CD14-positive monocyte (primary cell): ENCODE results near the gene MLH1. TPM values are rescaled to one million over a fixed set of nuclear protein-coding genes. Genes with fewer than 3 reads are reported as not detected.
A peak's percentile ranks its signal among the peaks of the same experiment; 100 is the strongest.

Experiments used
- DNase-seq, 3 donors: peaks; one replicate each; pipeline ENCODE4 v3.0.0-alpha.2; 2011 to 2022
- H2AFZ ChIP-seq: 2 replicates; pipeline ENCODE4 v1.6.0; 2012; ENCODE audit warnings: mild to moderate bottlenecking, low read depth, low read length, inconsistent platforms; ENCODE audit not compliant: insufficient read depth, poor library complexity, severe bottlenecking
- H3K27ac ChIP-seq, 2 donors: 1 replicate in 1 of 2; 2 replicates in 1 of 2; pipeline ENCODE4 v1.5.1; 2012 to 2013; ENCODE audit warnings: low read length in 2 of 2, control low read depth in 1 of 2, inconsistent platforms in 1 of 2, low read depth in 1 of 2, mild to moderate bottlenecking in 1 of 2
- H3K27me3 ChIP-seq, 2 donors: one replicate each; pipeline versions ENCODE4 v1.6.0 to v1.6.1; 2011 to 2013; ENCODE audit warnings: low read length in 2 of 2; ENCODE audit not compliant: control insufficient read depth in 2 of 2, insufficient read depth in 2 of 2
- H3K36me3 ChIP-seq, 2 donors: replicated peaks in 1 of 2; 1 replicate in 1 of 2; 2 replicates in 1 of 2; pipeline versions ENCODE4 v1.5.1 to v1.6.1; 2012 to 2013; ENCODE audit warnings: low read length in 2 of 2, control low read depth in 1 of 2, inconsistent platforms in 1 of 2, mild to moderate bottlenecking in 1 of 2; ENCODE audit not compliant: insufficient read depth in 2 of 2, control insufficient read depth in 1 of 2
- H3K4me1 ChIP-seq, 2 donors: 1 replicate in 1 of 2; 2 replicates in 1 of 2; pipeline versions ENCODE4 v1.5.1 to v1.6.1; 2012 to 2013; ENCODE audit warnings: low read length in 2 of 2, control low read depth in 1 of 2, inconsistent platforms in 1 of 2, mild to moderate bottlenecking in 1 of 2, moderate library complexity in 1 of 2; ENCODE audit not compliant: insufficient read depth in 2 of 2, control insufficient read depth in 1 of 2
- H3K4me2 ChIP-seq: replicated peaks from 2 replicates; pipeline ENCODE3; 2012; ENCODE audit warnings: low read length, moderate library complexity, mild to moderate bottlenecking; ENCODE audit not compliant: poor library complexity, severe bottlenecking; ENCODE audit errors: extremely low read depth
- H3K4me3 ChIP-seq, 3 experiments: fragments of 200-600 bp in 1 of 3; sonication (generic) in 1 of 3; replicated peaks in 1 of 3; 1 replicate in 2 of 3; 2 replicates in 1 of 3; pipeline ENCODE4 v1.5.1; 2011 to 2013; ENCODE audit warnings: low read length in 3 of 3, mild to moderate bottlenecking in 3 of 3, control low read depth in 2 of 3, low read depth in 2 of 3, inconsistent platforms in 1 of 3, moderate library complexity in 1 of 3
- H3K79me2 ChIP-seq: 2 replicates; pipeline ENCODE4 v1.6.0; 2012; ENCODE audit warnings: mild to moderate bottlenecking, control low read depth, inconsistent platforms, low read length, moderate library complexity; ENCODE audit not compliant: insufficient read depth
- H3K9ac ChIP-seq: 2 replicates; pipeline ENCODE4 v1.6.0; 2017; ENCODE audit warnings: low read length, mild to moderate bottlenecking; ENCODE audit not compliant: insufficient read depth, poor library complexity, severe bottlenecking
- H3K9me3 ChIP-seq, 2 donors: replicated peaks in 1 of 2; 1 replicate in 1 of 2; 2 replicates in 1 of 2; pipeline versions ENCODE4 v1.5.1 to v1.6.1; 2012 to 2013; ENCODE audit warnings: low read length in 2 of 2, control low read depth in 1 of 2; ENCODE audit not compliant: control insufficient read depth in 1 of 2, insufficient read depth in 1 of 2
- H4K20me1 ChIP-seq: 2 replicates; pipeline ENCODE4 v1.6.0; 2012; ENCODE audit warnings: mild to moderate bottlenecking, low read length, control low read depth, moderate library complexity; ENCODE audit not compliant: insufficient read depth
- H3K27ac Mint-ChIP-seq, 7 donors: one replicate each; pipeline ENCODE4 v1.8.0; 2020; ENCODE audit warnings: mild to moderate bottlenecking in 7 of 7, mixed read lengths in 7 of 7, moderate library complexity in 6 of 7, inconsistent platforms in 2 of 7
- H3K27me3 Mint-ChIP-seq, 3 donors: one replicate each; pipeline ENCODE4 v1.8.0; 2021 to 2022; ENCODE audit warnings: low read depth in 3 of 3, mild to moderate bottlenecking in 3 of 3, mixed read lengths in 3 of 3, moderate library complexity in 3 of 3, inconsistent platforms in 1 of 3
- H3K36me3 Mint-ChIP-seq, 2 donors: one replicate each; pipeline ENCODE4 v1.8.0; 2020; ENCODE audit warnings: mixed read lengths in 2 of 2, inconsistent platforms in 1 of 2, mild to moderate bottlenecking in 1 of 2
- H3K4me1 Mint-ChIP-seq: one replicate; pipeline ENCODE4 v1.8.0; 2020; ENCODE audit warnings: mild to moderate bottlenecking, mixed read lengths
- H3K4me3 Mint-ChIP-seq, 2 donors: one replicate each; pipeline ENCODE4 v1.8.0; 2020; ENCODE audit warnings: mild to moderate bottlenecking in 2 of 2, mixed read lengths in 2 of 2, moderate library complexity in 1 of 2
- H3K9me3 Mint-ChIP-seq, 7 donors: one replicate each; pipeline ENCODE4 v1.8.0; 2020 to 2022; ENCODE audit warnings: mixed read lengths in 7 of 7, mild to moderate bottlenecking in 6 of 7, moderate library complexity in 6 of 7, inconsistent platforms in 2 of 7
- CTCF ChIP-seq: fragments of 200-600 bp; IDR thresholded peaks from one replicate; pipeline ENCODE4 v1.8.0; 2022; ENCODE audit warnings: antibody characterized with exemption, mild to moderate bottlenecking
- WGBS: methylation state at CpG from one replicate; pipeline ENCODE4 v1.1.5; 2013; ENCODE audit warnings: missing lambda C conversion rate; ENCODE audit not compliant: insufficient coverage; 5-methylcytosine and 5-hydroxymethylcytosine counted together
- intact Hi-C, 2 donors: fragments of 100-400 bp; cut with micrococcal nuclease; formaldehyde crosslinking; loops; one replicate each; pipeline versions ENCODE4 v1.15.0 to v1.15.1; 2023
- polyA plus RNA-seq, 3 donors: library from polyadenylated mRNA; depleted of rRNA in 1 of 3; unstranded in 2 of 3; stranded (reverse) in 1 of 3; fragments of 300-500 nt in 2 of 3; fragments of >200 nt in 1 of 3; fragmentation: Illumina TruSeq in 2 of 3; gene quantifications; 1 replicate in 2 of 3; 2 replicates in 1 of 3; pipeline ENCODE4 v1.2.3, GENCODE V29; 2012 to 2021

MLH1 gene
- polyA plus RNA-seq, 3 donors: 13.7 to 19.7 (median 18.5) TPM

GRCh38 chr3:37026851-37027250, 33.5 kb downstream of the MLH1 start:
- Histone ChIP-seq H3K4me1 (peaks cover 11 to 13% of the 10 kb centered on the region in 2 donors), H3K27me3 (no peaks in the 10 kb centered on the region), H3K4me3 (no peak overlapping the region), H3K36me3 (peaks cover 53 to 82% of the 10 kb centered on the region in 2 donors), H3K4me2 (no peak overlapping the region), H3K9ac (no peak overlapping the region), H3K9me3 (no peaks in the 10 kb centered on the region), H4K20me1 (no peaks in the 10 kb centered on the region), H2AFZ (no peak overlapping the region), H3K79me2 (no peaks in the 10 kb centered on the region), H3K27ac (no peak overlapping the region)
- no peak for TF ChIP-seq CTCF
- H3K27me3 Mint-ChIP-seq: peaks cover 0 to 3% (median 2%) of the 10 kb centered on the region in 3 donors
- no peak for DNase-seq
- no CpG with 5 or more reads among the region's 5 CpGs for WGBS
- intact Hi-C loops: no loop called here
- H3K4me3 Mint-ChIP-seq: no peak overlapping the region
- H3K36me3 Mint-ChIP-seq: peaks cover 76 to 79% of the 10 kb centered on the region in 2 donors
- H3K27ac Mint-ChIP-seq: peak overlapping the region in 3 of 7 donors; percentile 13 to 60 (median 40)
- peaks cover 0 to 5% (median 0%) of the 10 kb centered on the region in 7 donors for H3K9me3 Mint-ChIP-seq
- peaks cover 13% of the 10 kb centered on the region for H3K4me1 Mint-ChIP-seq

GRCh38 chr3:37028329-37028728, 35.0 kb downstream of the MLH1 start:
- no peak overlapping the region for H3K4me3 ChIP-seq
- no peaks in the 10 kb centered on the region for H4K20me1 ChIP-seq
- H3K9me3 ChIP-seq: no peaks in the 10 kb centered on the region
- no peak for TF ChIP-seq CTCF
- Mint-ChIP-seq H3K27ac (peak overlapping the region in 1 of 7 donors; percentile 22), H3K27me3 (peaks cover 0 to 2% (median 2%) of the 10 kb centered on the region in 3 donors), H3K4me1 (peaks cover 11% of the 10 kb centered on the region), H3K9me3 (peaks cover 0 to 8% (median 2%) of the 10 kb centered on the region in 7 donors), H3K4me3 (no peak overlapping the region), H3K36me3 (peaks cover 76 to 79% of the 10 kb centered on the region in 2 donors)
- no peak overlapping the region for H3K9ac ChIP-seq
- 100% methylated on average over 1 of the region's 1 CpG for WGBS
- H3K27me3 ChIP-seq: no peaks in the 10 kb centered on the region
- no peak for DNase-seq
- H3K4me2 ChIP-seq: no peak overlapping the region
- intact Hi-C loops: no loop called here
- H3K79me2 ChIP-seq: no peaks in the 10 kb centered on the region
- peaks cover 56 to 82% of the 10 kb centered on the region in 2 donors for H3K36me3 ChIP-seq
- H2AFZ ChIP-seq: no peak overlapping the region
- H3K4me1 ChIP-seq: peaks cover 11 to 13% of the 10 kb centered on the region in 2 donors
- H3K27ac ChIP-seq: peak overlapping the region in 1 of 2 donors; percentile 17
